ENCODE data around the gene AK9. TPM values are rescaled to one million over a fixed set of nuclear protein-coding genes. Genes with fewer than 3 reads are reported as not detected.
A peak's percentile ranks its signal among the peaks of the same experiment; 100 is the strongest.

Gene AK9
- polyA plus RNA-seq (2011; rRNA removed) (3.1 and 4.7 TPM in 2 replicates), polyA plus RNA-seq (2017; fragmentation: RNase III; extraction: RNeasy Plus Mini Kit Qiagen cat#74134 plus additional on column Dnase treatment) (2.2 to 2.4 TPM (median 2.2 TPM) in 3 replicates), polyA minus RNA-seq (2011; rRNA and poly(A)+ RNA removed) (0.39 and 0.54 TPM in 2 replicates)
- polyA plus RNA-seq (2012; cell fraction: cytosol; rRNA removed), result 0.49 and 0.63 TPM in 2 replicates
- polyA plus RNA-seq (2012; cell fraction: nucleus; rRNA removed), result 0.32 and 0.38 TPM in 2 replicates

DNA sequence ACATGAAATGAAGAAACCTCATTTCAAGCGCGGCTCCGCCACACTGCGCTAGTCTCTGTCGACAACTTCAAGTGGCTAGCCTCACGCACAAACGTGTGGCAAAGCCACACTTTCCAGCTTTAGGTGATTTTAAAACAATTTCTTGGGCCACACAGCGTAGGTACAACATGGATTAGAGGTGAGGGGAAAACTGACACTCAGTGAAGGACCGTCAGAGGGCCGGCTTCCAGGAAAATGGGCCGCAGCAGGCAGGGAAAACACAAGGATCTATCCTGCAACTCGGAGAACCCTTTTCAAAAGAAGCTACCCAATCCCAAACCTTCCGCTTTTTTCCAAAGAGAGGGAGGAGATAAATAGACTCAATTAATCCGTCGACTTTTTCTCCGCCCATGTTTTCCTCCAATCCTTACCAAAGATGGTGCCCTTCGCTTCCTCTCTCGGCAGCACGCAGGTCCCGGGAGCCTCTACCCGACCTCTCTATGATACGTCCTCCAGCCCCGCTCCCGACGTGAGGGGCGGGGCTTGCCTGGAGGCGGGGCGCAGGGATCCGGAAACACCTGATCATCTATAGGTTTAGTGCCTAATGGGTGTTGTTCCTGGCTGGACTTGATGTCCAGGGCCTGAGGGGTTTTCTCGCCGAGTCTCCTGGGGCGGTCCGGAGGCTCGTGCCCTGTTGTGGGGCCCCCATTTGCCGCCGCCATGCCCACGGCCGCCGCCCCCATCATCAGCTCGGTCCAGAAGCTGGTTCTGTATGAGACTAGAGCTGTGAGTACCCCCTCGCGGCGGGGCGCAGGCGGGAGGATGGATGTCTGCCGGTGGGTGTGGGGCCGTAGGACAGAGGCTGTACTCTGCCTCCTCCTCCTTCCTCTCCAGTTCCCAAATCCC, at the start of gene AK9, which contains the start of gene FIG4:
TSS of gene AK9 (minus strand) at position 466 of the 885 bp plus-strand sequence. CDS start 15,457 bp downstream, outside the sequence.
TSS of gene FIG4 (plus strand) at position 560 of the 885 bp plus-strand sequence. CDS start at position 700, 140 bp downstream.
- POLR2A ChIA-PET, result interaction anchor here (0.5 to 0.6 kb wide), 2 partner anchors 204 to 212 kb away, joined by 6 to 7 read pairs; no protein-coding TSS in a partner anchor
- no peak for FAIRE-seq
- Histone ChIP-seq H3K4me2 (peak within 1 kb of the TSS; percentile 95), H3K27ac (peak within 1 kb of the TSS; percentile 80 to 86), H3K9me3 (no peaks in the 10 kb centered on the region), H3K4me3 (peak within 1 kb of the TSS; percentile 99), H3K4me1 (0 out of 3 replicates have a peak, but pooled peaks cover 8% of the 10 kb centered on the region)
- WGBS (ENCODE audit: missing lambda C conversion rate), result 3% methylated on average over 14 of the region's 47 CpGs
- peak; percentile 58 to 86 for DNase-seq (ENCODE audit: low read depth in 1 of 2, low spot score in 1 of 2)
- TF ChIP-seq SMC3 (IDR thresholded peaks at IDR 0.05) (no peak), RAD21 (conservative IDR thresholded peaks at IDR 0.05 in 1 of 2, IDR thresholded peaks at IDR 0.05 in 1 of 2) (0 out of 5 replicates have a peak, but pooled peaks of 1 of the 2 experiments have one; percentile 5), TFCP2L1 (CRISPR knock-in tag; IDR thresholded peaks at IDR 0.05) (no peak), PHF8 (IDR thresholded peaks at IDR 0.05; ENCODE audit: borderline replicate concordance, low read depth) (peak; percentile 53; the same call in 1 of the 2 replicates), EHF (CRISPR knock-in tag; IDR thresholded peaks at IDR 0.05) (no peak), POLR2A (IDR thresholded peaks at IDR 0.05; ENCODE audit: low read length) (peak; percentile 41)
- TF ChIP-seq, protein P1, sequence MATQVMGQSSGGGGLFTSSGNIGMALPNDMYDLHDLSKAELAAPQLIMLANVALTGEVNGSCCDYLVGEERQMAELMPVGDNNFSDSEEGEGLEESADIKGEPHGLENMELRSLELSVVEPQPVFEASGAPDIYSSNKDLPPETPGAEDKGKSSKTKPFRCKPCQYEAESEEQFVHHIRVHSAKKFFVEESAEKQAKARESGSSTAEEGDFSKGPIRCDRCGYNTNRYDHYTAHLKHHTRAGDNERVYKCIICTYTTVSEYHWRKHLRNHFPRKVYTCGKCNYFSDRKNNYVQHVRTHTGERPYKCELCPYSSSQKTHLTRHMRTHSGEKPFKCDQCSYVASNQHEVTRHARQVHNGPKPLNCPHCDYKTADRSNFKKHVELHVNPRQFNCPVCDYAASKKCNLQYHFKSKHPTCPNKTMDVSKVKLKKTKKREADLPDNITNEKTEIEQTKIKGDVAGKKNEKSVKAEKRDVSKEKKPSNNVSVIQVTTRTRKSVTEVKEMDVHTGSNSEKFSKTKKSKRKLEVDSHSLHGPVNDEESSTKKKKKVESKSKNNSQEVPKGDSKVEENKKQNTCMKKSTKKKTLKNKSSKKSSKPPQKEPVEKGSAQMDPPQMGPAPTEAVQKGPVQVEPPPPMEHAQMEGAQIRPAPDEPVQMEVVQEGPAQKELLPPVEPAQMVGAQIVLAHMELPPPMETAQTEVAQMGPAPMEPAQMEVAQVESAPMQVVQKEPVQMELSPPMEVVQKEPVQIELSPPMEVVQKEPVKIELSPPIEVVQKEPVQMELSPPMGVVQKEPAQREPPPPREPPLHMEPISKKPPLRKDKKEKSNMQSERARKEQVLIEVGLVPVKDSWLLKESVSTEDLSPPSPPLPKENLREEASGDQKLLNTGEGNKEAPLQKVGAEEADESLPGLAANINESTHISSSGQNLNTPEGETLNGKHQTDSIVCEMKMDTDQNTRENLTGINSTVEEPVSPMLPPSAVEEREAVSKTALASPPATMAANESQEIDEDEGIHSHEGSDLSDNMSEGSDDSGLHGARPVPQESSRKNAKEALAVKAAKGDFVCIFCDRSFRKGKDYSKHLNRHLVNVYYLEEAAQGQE (IDR thresholded peaks at IDR 0.05), result no peak
- TF ChIP-seq, protein P2, sequence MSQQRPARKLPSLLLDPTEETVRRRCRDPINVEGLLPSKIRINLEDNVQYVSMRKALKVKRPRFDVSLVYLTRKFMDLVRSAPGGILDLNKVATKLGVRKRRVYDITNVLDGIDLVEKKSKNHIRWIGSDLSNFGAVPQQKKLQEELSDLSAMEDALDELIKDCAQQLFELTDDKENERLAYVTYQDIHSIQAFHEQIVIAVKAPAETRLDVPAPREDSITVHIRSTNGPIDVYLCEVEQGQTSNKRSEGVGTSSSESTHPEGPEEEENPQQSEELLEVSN (IDR thresholded peaks at IDR 0.05; ENCODE audit: borderline replicate concordance, low read depth), result 0 out of 2 replicates have a peak, but pooled peaks have one; percentile 35
- peak; percentile 99 to 100 for ATAC-seq
- CTCF ChIA-PET, result interaction anchor here (1.0 to 2.3 kb wide), 2 partner anchors 10 to 14 kb away, joined by 3 to 5 read pairs; no protein-coding TSS in a partner anchor

DNA sequence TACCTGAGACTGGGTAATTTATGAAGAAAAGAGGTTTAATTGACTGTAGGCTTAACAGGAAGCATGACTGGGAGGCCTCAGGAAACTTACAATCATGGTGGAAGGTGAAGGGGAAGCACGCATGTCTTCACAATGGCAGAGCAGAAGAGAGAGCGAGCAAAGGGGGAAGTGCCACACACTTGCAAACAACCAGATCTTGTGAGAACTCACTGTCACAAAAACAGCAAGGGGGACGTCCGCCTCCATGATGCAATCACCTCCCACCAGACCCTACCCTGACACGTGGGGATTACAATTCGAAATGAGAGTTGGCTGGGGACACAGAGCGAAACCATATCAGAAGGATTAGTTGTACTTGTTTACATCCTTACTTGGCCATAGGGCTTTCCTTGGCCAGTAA, 49.8 kb upstream of the AK9 start:
- FAIRE-seq (no peak), ATAC-seq (no peak), DNase-seq (ENCODE audit: low read depth in 1 of 2, low spot score in 1 of 2) (no peak)
- H3K9me3 ChIP-seq, result no peaks in the 10 kb centered on the region
- POLR2A ChIA-PET, result no interaction called here
- TF ChIP-seq NPAS2 (CRISPR knock-in tag; IDR thresholded peaks at IDR 0.05; ENCODE audit: borderline replicate concordance) (no peak), FOSB (CRISPR knock-in tag; IDR thresholded peaks at IDR 0.05) (no peak), ZFP36 (IDR thresholded peaks at IDR 0.05; ENCODE audit: borderline replicate concordance, partially characterized antibody) (no peak), MAFK (IDR thresholded peaks at IDR 0.05; ENCODE audit: partially characterized antibody) (no peak), TP53 (CRISPR knock-in tag; IDR thresholded peaks at IDR 0.05) (no peak), CBX2 (IDR thresholded peaks at IDR 0.05; ENCODE audit: borderline replicate concordance, low read depth) (no peak), POLR2AphosphoS2 (conservative IDR thresholded peaks at IDR 0.05; ENCODE audit: low read length) (no peak), PHF8 (IDR thresholded peaks at IDR 0.05; ENCODE audit: borderline replicate concordance, low read depth) (no peak), HOXB5 (CRISPR knock-in tag; IDR thresholded peaks at IDR 0.05) (no peak), HDAC2 (IDR thresholded peaks at IDR 0.05) (no peak), SREBF2 (IDR thresholded peaks at IDR 0.05) (no peak), SMC3 (IDR thresholded peaks at IDR 0.05) (no peak), ZC3H11A (IDR thresholded peaks at IDR 0.05) (no peak), HOXA7 (CRISPR knock-in tag; IDR thresholded peaks at IDR 0.05) (no peak), BHLHE40 (IDR thresholded peaks at IDR 0.05; ENCODE audit: low read depth, low read length) (no peak), ESRRA (IDR thresholded peaks at IDR 0.05; ENCODE audit: borderline replicate concordance, low read length) (no peak), RFX5 (IDR thresholded peaks at IDR 0.05) (no peak)
- TF ChIP-seq, protein P3, sequence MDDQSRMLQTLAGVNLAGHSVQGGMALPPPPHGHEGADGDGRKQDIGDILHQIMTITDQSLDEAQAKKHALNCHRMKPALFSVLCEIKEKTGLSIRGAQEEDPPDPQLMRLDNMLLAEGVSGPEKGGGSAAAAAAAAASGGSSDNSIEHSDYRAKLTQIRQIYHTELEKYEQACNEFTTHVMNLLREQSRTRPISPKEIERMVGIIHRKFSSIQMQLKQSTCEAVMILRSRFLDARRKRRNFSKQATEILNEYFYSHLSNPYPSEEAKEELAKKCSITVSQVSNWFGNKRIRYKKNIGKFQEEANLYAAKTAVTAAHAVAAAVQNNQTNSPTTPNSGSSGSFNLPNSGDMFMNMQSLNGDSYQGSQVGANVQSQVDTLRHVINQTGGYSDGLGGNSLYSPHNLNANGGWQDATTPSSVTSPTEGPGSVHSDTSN (IDR thresholded peaks at IDR 0.05), result no peak
- CTCF ChIA-PET, result no interaction called here
- H3K4me2 ChIP-seq, result no peak overlapping the region
- no peak overlapping the region for H3K4me3 ChIP-seq
- no peak overlapping the region for H3K27ac ChIP-seq
- no peaks in the 10 kb centered on the region for H3K4me1 ChIP-seq
- 96% methylated on average over 7 of the region's 7 CpGs for WGBS (ENCODE audit: missing lambda C conversion rate)

All from A549 (cell line).